GM06990 (cell line): ENCODE measurements around the gene ZFX.
"Not testable (repeated sequence)": the region's sequence is repeated elsewhere in the genome, so short reads cannot be mapped to it uniquely, and the experiment has no call there.

Source experiments
- DNase-seq: peaks from one replicate; pipeline ENCODE4 v3.0.0-alpha.2; 2011; ENCODE audit not compliant: insufficient read length; ENCODE audit errors: extremely low read depth
- H3K27me3 ChIP-seq: replicated peaks from 2 replicates; pipeline ENCODE4 v1.6.0; 2011; ENCODE audit warnings: low read length; ENCODE audit not compliant: control insufficient read depth, insufficient read depth
- H3K36me3 ChIP-seq: 2 replicates; pipeline ENCODE4 v1.5.1; 2011; ENCODE audit warnings: low read length; ENCODE audit not compliant: control insufficient read depth, insufficient read depth
- H3K4me3 ChIP-seq: replicated peaks from 2 replicates; pipeline ENCODE4 v1.5.1; 2011; ENCODE audit warnings: low read depth, mild to moderate bottlenecking, control low read depth, low read length
- TF ChIP-seq, protein P1 (sequence below): IDR thresholded peaks from 2 replicates; pipeline ENCODE4 v1.5.1; 2011; ENCODE audit warnings: low read length, control low read depth, mild to moderate bottlenecking, inconsistent platforms; ENCODE audit not compliant: insufficient read depth, poor library complexity, severe bottlenecking

The ZFX gene

DNA sequence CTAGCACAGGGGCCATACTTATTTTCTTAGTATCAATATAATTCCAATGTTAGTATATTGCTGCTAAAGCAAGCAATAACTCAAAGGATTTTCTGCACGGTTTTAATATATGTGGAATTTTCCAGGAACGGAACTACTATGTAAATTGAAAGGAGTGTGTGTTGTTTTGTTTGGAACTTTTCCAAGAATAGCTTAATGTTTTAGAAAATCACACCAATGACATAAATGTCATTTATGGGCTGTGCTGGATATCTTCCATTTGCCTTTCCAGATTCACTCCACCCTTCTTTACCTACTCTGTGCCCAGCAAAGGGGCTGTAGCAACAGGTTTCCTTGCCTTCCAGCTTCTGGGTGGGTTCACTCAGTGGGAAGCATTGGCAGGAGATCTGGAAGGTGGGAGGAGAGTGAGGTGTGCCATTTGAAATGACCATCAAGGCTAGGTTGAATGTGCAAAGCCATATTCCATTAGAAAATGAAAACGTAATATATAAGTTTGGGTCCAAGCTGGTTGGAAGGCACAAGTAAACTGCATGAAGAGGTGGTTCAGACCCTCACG is 25.2 kb upstream of the ZFX start:
- no peak for DNase-seq
- H3K27me3 ChIP-seq, result no peaks in the 10 kb centered on the region
- TF ChIP-seq, protein P1, sequence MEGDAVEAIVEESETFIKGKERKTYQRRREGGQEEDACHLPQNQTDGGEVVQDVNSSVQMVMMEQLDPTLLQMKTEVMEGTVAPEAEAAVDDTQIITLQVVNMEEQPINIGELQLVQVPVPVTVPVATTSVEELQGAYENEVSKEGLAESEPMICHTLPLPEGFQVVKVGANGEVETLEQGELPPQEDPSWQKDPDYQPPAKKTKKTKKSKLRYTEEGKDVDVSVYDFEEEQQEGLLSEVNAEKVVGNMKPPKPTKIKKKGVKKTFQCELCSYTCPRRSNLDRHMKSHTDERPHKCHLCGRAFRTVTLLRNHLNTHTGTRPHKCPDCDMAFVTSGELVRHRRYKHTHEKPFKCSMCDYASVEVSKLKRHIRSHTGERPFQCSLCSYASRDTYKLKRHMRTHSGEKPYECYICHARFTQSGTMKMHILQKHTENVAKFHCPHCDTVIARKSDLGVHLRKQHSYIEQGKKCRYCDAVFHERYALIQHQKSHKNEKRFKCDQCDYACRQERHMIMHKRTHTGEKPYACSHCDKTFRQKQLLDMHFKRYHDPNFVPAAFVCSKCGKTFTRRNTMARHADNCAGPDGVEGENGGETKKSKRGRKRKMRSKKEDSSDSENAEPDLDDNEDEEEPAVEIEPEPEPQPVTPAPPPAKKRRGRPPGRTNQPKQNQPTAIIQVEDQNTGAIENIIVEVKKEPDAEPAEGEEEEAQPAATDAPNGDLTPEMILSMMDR, result no peak
- no peaks in the 10 kb centered on the region for H3K36me3 ChIP-seq
- H3K4me3 ChIP-seq, result no peak overlapping the region

DNA sequence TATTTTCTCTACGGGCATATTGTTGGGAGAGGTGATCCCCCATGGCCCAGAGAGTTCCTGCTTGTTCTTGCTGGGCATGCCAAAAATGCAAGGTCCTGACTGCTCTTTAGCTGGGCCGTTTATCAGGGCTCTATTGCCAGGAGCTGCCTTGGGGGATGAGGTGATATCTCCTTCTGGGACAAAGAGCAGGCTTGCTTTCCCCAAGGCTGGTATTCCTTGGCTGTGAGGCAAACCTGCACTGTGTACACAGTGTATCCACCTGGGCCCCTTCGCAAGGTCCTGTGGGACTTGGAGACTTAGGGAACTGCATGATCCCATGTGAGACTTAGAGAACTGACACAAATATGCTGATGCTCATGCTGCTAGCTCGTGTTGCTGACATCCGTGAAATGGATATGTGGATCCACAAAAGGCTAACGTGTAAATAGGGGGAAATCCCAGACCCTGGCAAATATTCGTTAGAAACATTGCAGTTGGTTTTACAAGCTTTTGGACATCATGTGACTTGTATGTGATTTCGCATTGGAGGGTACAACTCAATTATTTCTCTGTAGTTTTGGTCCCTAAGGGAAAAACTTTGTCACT is 24.4 kb upstream of the ZFX start:
- H3K4me3 ChIP-seq, result no peak overlapping the region
- TF ChIP-seq, protein P1, result no peak
- DNase-seq, result no peak
- no peaks in the 10 kb centered on the region for H3K36me3 ChIP-seq
- H3K27me3 ChIP-seq, result no peaks in the 10 kb centered on the region

DNA sequence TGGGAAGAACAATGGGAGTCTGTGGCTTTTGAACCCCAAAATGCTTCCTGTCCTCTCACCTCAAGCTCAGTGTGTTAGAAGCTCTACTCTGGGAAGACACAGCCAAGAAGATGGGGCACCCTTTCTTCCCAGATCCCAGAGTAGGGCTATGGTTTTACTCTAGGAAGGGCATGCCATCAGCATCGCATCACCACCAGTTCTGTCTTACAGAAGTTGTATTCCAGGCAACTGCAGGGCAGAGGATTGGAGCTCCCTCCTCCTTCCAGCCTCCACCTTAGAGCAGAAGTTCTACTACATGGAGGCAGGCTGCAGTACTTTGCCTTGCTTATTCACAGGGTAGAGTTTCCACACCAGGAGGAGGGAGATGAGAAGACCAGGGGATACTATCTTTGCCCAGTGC is 18.1 kb upstream of the ZFX start:
- Histone ChIP-seq H3K36me3 (no peaks in the 10 kb centered on the region), H3K4me3 (no peak overlapping the region), H3K27me3 (no peaks in the 10 kb centered on the region)
- TF ChIP-seq, protein P1, result no peak
- no peak for DNase-seq

DNA sequence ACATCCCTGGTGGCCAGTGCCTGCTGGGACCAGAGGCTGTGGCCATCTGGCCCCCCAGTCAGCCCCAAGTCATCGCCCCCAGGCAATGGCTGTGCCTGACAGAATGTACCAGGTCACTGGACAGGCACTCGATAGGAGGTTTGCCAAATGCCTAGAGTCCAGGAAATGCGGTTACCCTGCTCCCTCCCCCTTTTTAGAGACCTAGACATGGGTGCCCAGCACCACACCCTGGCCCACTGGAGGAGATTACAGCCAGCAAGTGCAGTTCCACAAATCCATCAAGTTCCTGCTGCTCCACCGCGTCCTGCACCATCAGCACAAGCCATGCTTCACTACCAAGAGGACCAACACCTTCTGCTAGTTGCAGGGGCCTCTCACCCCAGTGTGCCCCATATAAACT is 16.2 kb upstream of the ZFX start:
- DNase-seq, result no peak
- no peaks in the 10 kb centered on the region for H3K27me3 ChIP-seq
- TF ChIP-seq, protein P1, result no peak
- no peaks in the 10 kb centered on the region for H3K36me3 ChIP-seq
- H3K4me3 ChIP-seq, result no peak overlapping the region

DNA sequence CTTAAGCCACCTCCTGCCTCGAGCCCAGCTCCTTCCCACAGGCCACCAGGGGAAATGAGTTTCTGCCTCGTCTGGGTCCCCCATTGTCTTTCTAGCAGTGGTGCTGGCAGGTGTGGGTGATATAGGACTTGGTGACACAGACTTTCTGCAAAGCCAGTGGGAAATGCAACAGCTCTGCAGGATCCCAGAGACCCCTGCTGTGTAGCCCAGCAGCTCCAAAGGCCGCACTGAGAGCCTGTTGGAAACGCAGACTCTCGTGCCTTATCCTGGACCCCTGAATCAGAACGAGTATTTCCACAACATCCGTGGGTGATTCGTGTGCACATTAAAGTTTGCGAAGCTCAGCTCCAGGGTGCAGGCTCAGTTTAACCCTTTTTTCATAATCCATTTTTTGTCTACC is 13.8 kb upstream of the ZFX start:
- H3K27me3 ChIP-seq, H3K4me3 ChIP-seq, H3K36me3 ChIP-seq, DNase-seq: not testable (repeated sequence)

DNA sequence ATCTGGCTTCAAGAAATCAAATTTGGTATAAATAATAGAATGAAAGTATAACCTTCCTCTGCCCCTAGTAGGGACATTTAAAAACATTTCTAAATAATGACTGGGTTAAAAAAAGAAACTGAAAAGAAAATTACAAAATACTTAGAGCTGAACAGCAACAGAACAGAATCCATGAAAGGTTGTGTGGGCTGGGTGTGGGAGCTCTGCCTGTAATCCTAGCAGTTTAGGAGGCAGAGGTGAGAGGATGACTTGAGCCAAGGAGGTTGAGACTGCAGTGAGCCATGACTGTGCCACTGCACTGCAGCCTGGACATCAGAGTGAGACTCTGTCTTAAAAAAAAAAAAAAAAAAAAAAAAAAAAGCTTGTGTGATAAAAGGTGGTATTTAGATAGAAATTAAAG is 12.3 kb upstream of the ZFX start:
- Histone ChIP-seq H3K4me3 (no peak overlapping the region), H3K27me3 (no peaks in the 10 kb centered on the region), H3K36me3 (no peaks in the 10 kb centered on the region)
- DNase-seq, result no peak
- TF ChIP-seq, protein P1, result no peak

DNA sequence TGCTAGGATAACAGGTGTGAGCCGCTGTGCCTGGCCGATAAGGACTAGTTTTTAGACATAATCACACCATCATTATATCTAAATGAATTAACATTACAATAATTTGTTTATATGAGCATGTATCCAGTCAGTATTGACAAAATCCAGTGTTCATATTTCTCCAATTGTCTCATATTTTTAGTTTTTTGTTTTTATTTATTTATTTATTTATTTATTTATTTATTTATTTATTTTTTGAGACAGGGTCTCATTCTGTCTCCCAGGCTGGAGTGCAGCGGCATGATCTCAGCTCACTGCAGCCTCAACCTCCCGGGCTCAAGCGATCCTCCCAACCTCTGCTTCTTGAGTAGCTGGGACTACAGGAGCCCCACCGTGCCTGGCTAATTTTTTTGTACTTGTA is 5.5 kb upstream of the ZFX start:
- H3K4me3 ChIP-seq, DNase-seq, H3K36me3 ChIP-seq, H3K27me3 ChIP-seq: not testable (repeated sequence)
